ENCODE results near the gene WDCP. TPM values are rescaled to one million over a fixed set of nuclear protein-coding genes. Genes with fewer than 3 reads are reported as not detected.

The WDCP gene
- total RNA-seq, 6 experiments from 2014 or later: 12.0 to 19.4 (median 13.5) TPM

DNA sequence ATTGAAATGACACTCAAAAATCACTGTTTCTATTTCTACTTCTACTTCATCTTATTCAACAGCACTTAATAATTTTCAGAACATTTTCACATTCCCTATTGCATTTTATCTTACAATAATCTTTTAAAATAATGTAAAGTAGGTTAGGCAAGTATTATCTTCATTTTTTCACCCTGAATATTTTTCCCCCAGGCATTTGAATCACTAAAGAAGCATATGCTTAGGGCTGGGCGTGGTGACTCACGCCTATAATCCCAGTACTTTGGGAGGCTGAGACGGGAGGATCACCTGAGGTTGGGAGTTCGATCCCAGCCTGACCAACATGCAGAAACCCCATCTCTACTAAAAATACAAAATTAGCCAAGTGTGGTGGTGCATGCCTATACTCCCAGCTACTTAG is 6.7 kb downstream of the WDCP start:
- H3K9me3 Mint-ChIP-seq: no peaks in the 10 kb centered on the region
- DNase-seq: no peak
- TF ChIP-seq, protein P1, sequence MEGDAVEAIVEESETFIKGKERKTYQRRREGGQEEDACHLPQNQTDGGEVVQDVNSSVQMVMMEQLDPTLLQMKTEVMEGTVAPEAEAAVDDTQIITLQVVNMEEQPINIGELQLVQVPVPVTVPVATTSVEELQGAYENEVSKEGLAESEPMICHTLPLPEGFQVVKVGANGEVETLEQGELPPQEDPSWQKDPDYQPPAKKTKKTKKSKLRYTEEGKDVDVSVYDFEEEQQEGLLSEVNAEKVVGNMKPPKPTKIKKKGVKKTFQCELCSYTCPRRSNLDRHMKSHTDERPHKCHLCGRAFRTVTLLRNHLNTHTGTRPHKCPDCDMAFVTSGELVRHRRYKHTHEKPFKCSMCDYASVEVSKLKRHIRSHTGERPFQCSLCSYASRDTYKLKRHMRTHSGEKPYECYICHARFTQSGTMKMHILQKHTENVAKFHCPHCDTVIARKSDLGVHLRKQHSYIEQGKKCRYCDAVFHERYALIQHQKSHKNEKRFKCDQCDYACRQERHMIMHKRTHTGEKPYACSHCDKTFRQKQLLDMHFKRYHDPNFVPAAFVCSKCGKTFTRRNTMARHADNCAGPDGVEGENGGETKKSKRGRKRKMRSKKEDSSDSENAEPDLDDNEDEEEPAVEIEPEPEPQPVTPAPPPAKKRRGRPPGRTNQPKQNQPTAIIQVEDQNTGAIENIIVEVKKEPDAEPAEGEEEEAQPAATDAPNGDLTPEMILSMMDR (IDR thresholded peaks at IDR 0.05): no peak
- no peaks in the 10 kb centered on the region for H3K27me3 Mint-ChIP-seq (ENCODE audit: insufficient read depth)
- no peak overlapping the region for H3K4me3 Mint-ChIP-seq
- peaks cover 24% of the 10 kb centered on the region for H3K4me1 Mint-ChIP-seq (ENCODE audit: low read depth)
- peaks cover 26% of the 10 kb centered on the region for H3K36me3 Mint-ChIP-seq (ENCODE audit: low read depth)
- H3K27ac Mint-ChIP-seq: no peak overlapping the region

DNA sequence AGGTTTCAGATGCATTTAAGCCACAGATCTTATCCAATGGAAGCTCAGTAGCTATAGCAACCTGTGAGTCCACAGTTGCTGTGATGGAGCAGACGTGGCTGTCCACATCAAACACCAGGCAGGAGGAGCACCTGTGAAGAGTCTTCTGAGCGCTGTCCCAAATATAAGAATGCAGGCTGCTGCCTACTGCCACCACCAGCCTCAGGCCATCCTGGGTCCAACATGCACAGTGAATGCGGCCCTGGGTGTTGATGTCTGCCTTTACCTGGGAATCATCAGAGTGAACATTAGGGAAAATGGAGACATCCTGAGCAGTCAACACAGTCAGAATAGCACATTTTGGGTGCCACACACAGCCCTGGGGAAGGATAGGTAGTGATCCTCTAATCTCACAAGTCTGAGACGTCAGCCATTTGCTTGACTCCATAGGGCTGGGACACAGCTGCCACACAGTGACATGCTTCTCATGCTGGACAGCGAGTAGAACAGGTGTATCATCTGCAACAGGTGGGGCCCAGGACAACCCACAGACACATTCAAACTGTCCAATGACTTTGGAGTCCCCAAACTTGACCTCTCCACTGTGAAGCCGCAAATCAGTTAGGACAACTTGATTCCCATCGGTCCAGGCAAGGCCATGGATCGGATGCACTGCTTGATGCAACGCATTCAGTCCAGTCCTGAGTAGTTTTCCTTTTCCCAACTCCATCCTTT is 8.2 kb downstream of the WDCP start:
- Mint-ChIP-seq H3K36me3 (ENCODE audit: low read depth) (peaks cover 26% of the 10 kb centered on the region), H3K27me3 (ENCODE audit: insufficient read depth) (no peaks in the 10 kb centered on the region), H3K9me3 (no peaks in the 10 kb centered on the region), H3K4me3 (no peak overlapping the region), H3K27ac (no peak overlapping the region), H3K4me1 (ENCODE audit: low read depth) (peaks cover 17% of the 10 kb centered on the region)
- no peak for DNase-seq
- TF ChIP-seq, protein P1 (IDR thresholded peaks at IDR 0.05): no peak

DNA sequence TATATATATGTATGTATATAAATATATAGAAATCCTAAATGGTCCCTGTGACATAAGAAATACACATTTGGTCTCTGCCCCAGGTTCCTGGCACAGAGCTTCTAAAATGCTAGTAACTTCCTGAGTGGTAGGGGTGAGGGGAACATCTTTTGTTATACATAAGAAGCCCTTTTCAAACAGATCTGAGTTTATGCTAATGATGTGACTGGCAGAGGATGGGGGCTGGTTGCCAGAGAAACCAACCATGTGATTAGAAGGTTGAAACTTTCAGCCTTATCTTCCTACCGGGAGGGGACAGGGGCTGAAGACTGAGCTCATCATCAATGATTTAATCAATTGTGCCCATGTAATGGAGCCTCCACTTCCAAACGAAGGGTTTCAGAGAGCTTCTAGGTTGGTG is 21.0 kb downstream of the WDCP start:
- no peak overlapping the region for H3K4me3 Mint-ChIP-seq
- H3K4me1 Mint-ChIP-seq (ENCODE audit: low read depth): peaks cover 21% of the 10 kb centered on the region
- TF ChIP-seq, protein P1 (IDR thresholded peaks at IDR 0.05): no peak
- H3K27ac Mint-ChIP-seq: no peak overlapping the region
- no peaks in the 10 kb centered on the region for H3K27me3 Mint-ChIP-seq (ENCODE audit: insufficient read depth)
- no peak for DNase-seq
- no peaks in the 10 kb centered on the region for H3K9me3 Mint-ChIP-seq
- peaks cover 30% of the 10 kb centered on the region for H3K36me3 Mint-ChIP-seq (ENCODE audit: low read depth)

DNA sequence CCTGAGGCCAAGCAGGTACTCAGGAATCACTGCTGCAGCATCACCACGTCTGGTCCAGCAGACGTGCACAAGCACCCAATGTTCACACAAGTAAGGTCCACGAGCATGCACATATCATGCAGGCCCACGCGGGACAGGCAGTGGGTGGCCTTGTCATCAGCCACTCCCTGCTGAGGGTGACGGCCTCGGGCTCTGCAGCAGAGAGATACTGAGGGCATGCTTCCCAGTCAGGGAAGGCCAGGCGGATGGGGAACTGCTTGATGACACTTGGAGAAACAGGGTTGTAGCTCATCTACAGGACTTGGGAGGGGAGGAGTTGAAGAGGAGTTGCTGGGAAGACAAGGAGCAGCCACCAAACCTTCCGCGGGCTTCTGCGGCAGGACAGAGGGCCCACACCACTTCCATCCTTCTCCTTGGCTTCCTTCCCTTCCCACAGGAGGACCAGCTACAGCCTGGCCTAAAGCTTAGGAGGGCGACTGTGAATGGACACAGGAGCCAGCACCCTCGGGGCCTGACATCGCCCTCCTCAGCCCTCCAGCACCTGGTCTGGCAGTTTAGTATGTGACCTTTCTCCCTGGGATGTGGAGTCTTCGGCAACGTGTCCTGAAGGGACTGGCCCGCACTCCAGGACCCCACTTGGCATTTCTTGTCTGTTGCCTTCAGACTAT is 22.1 kb downstream of the WDCP start:
- Mint-ChIP-seq H3K27me3 (ENCODE audit: insufficient read depth) (no peaks in the 10 kb centered on the region; the same call in 1 of the 2 replicates), H3K27ac (no peak overlapping the region), H3K9me3 (no peaks in the 10 kb centered on the region), H3K4me3 (no peak overlapping the region), H3K36me3 (ENCODE audit: low read depth) (peaks cover 23% of the 10 kb centered on the region), H3K4me1 (ENCODE audit: low read depth) (peaks cover 15% of the 10 kb centered on the region)
- DNase-seq: no peak
- TF ChIP-seq, protein P1 (IDR thresholded peaks at IDR 0.05): no peak

DNA sequence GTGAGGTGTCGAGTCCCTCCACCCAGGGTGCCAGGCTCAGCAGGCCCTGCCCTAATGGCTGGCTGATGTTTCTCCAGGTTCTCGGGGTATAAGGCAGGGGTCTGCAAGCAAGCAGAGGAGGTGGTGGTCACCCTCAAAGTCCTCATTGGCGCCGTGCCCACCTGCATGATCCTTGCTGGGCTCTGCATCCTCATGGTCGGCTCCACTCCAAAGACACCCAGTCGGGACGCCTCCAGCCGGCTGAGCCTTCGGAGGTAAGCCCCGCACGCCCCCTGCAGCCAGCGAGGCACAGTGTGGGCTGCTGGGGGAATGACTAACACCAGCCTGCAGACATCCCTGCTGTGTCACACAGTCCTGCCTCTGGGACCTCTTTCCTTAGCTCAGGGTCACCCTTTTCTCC is 23.2 kb downstream of the WDCP start:
- Mint-ChIP-seq H3K4me3 (no peak overlapping the region), H3K9me3 (no peaks in the 10 kb centered on the region), H3K27ac (peak overlapping the region; percentile 38; the same call in 1 of the 2 replicates), H3K4me1 (ENCODE audit: low read depth) (peaks cover 15% of the 10 kb centered on the region), H3K27me3 (ENCODE audit: insufficient read depth) (no peaks in the 10 kb centered on the region; the same call in 1 of the 2 replicates), H3K36me3 (ENCODE audit: low read depth) (peaks cover 14% of the 10 kb centered on the region)
- TF ChIP-seq, protein P1 (IDR thresholded peaks at IDR 0.05): peak; percentile 72
- peak; percentile 38 for DNase-seq

All from HFFc6 (cell line).